Hepatocyte (in vitro differentiated cells): ENCODE data around the gene AKR7A3. TPM values are rescaled to one million over a fixed set of nuclear protein-coding genes. Genes with fewer than 3 reads are reported as not detected.

Experiments
- DNase-seq: peaks from one replicate; pipeline ENCODE4 v3.0.0-alpha.2; 2016; ENCODE audit warnings: low spot score
- H2AFZ ChIP-seq: fragments of 200-600 bp; sonication (generic); 2 replicates; pipeline ENCODE4 v1.6.0; 2016; ENCODE audit warnings: antibody characterized with exemption, mild to moderate bottlenecking
- H3K27ac ChIP-seq: fragments of 200-600 bp; sonication (generic); 2 replicates; pipeline ENCODE4 v1.5.1; 2016; ENCODE audit warnings: mild to moderate bottlenecking
- H3K27me3 ChIP-seq: fragments of 200-600 bp; sonication (generic); 2 replicates; pipeline ENCODE4 v1.6.1; 2016
- H3K36me3 ChIP-seq: fragments of 200-600 bp; sonication (generic); replicated peaks from 2 replicates; pipeline ENCODE4 v1.5.1; 2016; ENCODE audit warnings: low read depth; ENCODE audit not compliant: insufficient read depth
- H3K4me1 ChIP-seq: fragments of 200-600 bp; sonication (generic); 2 replicates; pipeline ENCODE4 v1.5.1; 2016; ENCODE audit warnings: mild to moderate bottlenecking, moderate library complexity; ENCODE audit not compliant: insufficient read depth
- H3K4me2 ChIP-seq: fragments of 200-600 bp; sonication (generic); 2 replicates; pipeline ENCODE4 v1.6.0; 2016
- H3K4me3 ChIP-seq: fragments of 200-600 bp; sonication (generic); 2 replicates; pipeline ENCODE4 v1.5.1; 2016; ENCODE audit warnings: mild to moderate bottlenecking
- H3K79me2 ChIP-seq: fragments of 200-600 bp; sonication (generic); 2 replicates; pipeline ENCODE4 v1.6.0; 2017; ENCODE audit warnings: mild to moderate bottlenecking
- H3K9me2 ChIP-seq: fragments of 200-600 bp; sonication (generic); replicated peaks from 2 replicates; pipeline ENCODE4 v1.6.0; 2017; ENCODE audit warnings: mild to moderate bottlenecking; ENCODE audit not compliant: insufficient read depth
- H3K9me3 ChIP-seq: fragments of 200-600 bp; sonication (generic); 2 replicates; pipeline ENCODE4 v1.5.1; 2016; ENCODE audit warnings: low read depth, mild to moderate bottlenecking
- H4K20me1 ChIP-seq: fragments of 200-600 bp; sonication (generic); 2 replicates; pipeline ENCODE4 v1.6.0; 2016; ENCODE audit warnings: mild to moderate bottlenecking; ENCODE audit not compliant: insufficient read depth, poor library complexity, severe bottlenecking
- EZH2 ChIP-seq: fragments of 200-600 bp; sonication (generic); IDR thresholded peaks from 2 replicates; pipeline ENCODE4 v1.6.1; 2016; ENCODE audit warnings: antibody characterized with exemption, mild to moderate bottlenecking, borderline replicate concordance
- EZH2phosphoT487 ChIP-seq: fragments of 200-600 bp; sonication (generic); IDR thresholded peaks from one replicate; pipeline ENCODE4 v1.6.1; 2018; ENCODE audit warnings: antibody characterized with exemption, mild to moderate bottlenecking, low read depth, moderate library complexity; ENCODE audit not compliant: unreplicated experiment, severe bottlenecking
- WGBS: methylation state at CpG from one replicate; pipeline ENCODE4 v1.1.6; 2016; ENCODE audit warnings: low lambda C conversion rate; ENCODE audit errors: missing lambda C conversion rate; 5-methylcytosine and 5-hydroxymethylcytosine counted together
- polyA plus RNA-seq: library from polyadenylated mRNA; unstranded; fragments of >200 nt; fragmentation: Nextera tagmentation; extraction: Ambion mirVana; gene quantifications from 2 replicates; pipeline ENCODE4 v1.2.1, GENCODE V29; 2016
- total RNA-seq: library from RNA; depleted of rRNA; stranded (reverse); fragments of >200 nt; gene quantifications from 2 replicates; pipeline ENCODE4 v1.2.3, GENCODE V29; 2014
- TF ChIP-seq, protein P1 (sequence below): fragments of 200-600 bp; sonication (generic); IDR thresholded peaks from 2 replicates; pipeline ENCODE4 v1.5.1; 2016; ENCODE audit warnings: antibody characterized with exemption, mild to moderate bottlenecking; ENCODE audit not compliant: poor library complexity

Gene AKR7A3
- total and polyA plus RNA-seq, 2 experiments from 2014 or later, result 1.5 to 2.3 TPM

- no peaks in the 10 kb centered on the region for H3K4me1 ChIP-seq
- no peaks in the 10 kb centered on the region for H3K27me3 ChIP-seq
- no peaks in the 10 kb centered on the region for H4K20me1 ChIP-seq
- H3K9me2 ChIP-seq, result no peaks in the 10 kb centered on the region
- H3K4me3 ChIP-seq, result no peak overlapping the region
- H3K4me2 ChIP-seq, result no peak overlapping the region
- H2AFZ ChIP-seq, result no peak overlapping the region
- DNase-seq, result no peak
- no peaks in the 10 kb centered on the region for H3K9me3 ChIP-seq
- H3K36me3 ChIP-seq, result no peaks in the 10 kb centered on the region
- H3K79me2 ChIP-seq, result no peaks in the 10 kb centered on the region
- WGBS, result 93% methylated on average over 31 of the region's 32 CpGs
- TF ChIP-seq EZH2phosphoT487, result no peak
- TF ChIP-seq EZH2, result no peak
- TF ChIP-seq, protein P1, sequence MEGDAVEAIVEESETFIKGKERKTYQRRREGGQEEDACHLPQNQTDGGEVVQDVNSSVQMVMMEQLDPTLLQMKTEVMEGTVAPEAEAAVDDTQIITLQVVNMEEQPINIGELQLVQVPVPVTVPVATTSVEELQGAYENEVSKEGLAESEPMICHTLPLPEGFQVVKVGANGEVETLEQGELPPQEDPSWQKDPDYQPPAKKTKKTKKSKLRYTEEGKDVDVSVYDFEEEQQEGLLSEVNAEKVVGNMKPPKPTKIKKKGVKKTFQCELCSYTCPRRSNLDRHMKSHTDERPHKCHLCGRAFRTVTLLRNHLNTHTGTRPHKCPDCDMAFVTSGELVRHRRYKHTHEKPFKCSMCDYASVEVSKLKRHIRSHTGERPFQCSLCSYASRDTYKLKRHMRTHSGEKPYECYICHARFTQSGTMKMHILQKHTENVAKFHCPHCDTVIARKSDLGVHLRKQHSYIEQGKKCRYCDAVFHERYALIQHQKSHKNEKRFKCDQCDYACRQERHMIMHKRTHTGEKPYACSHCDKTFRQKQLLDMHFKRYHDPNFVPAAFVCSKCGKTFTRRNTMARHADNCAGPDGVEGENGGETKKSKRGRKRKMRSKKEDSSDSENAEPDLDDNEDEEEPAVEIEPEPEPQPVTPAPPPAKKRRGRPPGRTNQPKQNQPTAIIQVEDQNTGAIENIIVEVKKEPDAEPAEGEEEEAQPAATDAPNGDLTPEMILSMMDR, result no peak
- no peak overlapping the region for H3K27ac ChIP-seq
Observed at GRCh38 chr1:19325958-19326747, 37.6 kb upstream of the AKR7A3 start.

GRCh38 chr1:19325368-19325957, 36.9 kb upstream of the AKR7A3 start:
- no peak for TF ChIP-seq EZH2
- no peak for TF ChIP-seq EZH2phosphoT487
- TF ChIP-seq, protein P1, result no peak
- DNase-seq, result no peak
- Histone ChIP-seq H3K79me2 (no peaks in the 10 kb centered on the region), H3K9me3 (no peaks in the 10 kb centered on the region), H3K4me2 (no peak overlapping the region), H3K4me1 (no peaks in the 10 kb centered on the region), H3K9me2 (no peaks in the 10 kb centered on the region), H3K27ac (no peak overlapping the region), H3K4me3 (no peak overlapping the region), H2AFZ (no peak overlapping the region), H4K20me1 (no peaks in the 10 kb centered on the region), H3K36me3 (no peaks in the 10 kb centered on the region), H3K27me3 (no peaks in the 10 kb centered on the region)
- WGBS, result 91% methylated on average over 18 of the region's 19 CpGs

GRCh38 chr1:19324665-19324990, 36.1 kb upstream of the AKR7A3 start:
- H2AFZ ChIP-seq, result no peak overlapping the region
- no peaks in the 10 kb centered on the region for H3K9me2 ChIP-seq
- no peak overlapping the region for H3K27ac ChIP-seq
- no peak overlapping the region for H3K4me3 ChIP-seq
- H3K4me1 ChIP-seq, result no peaks in the 10 kb centered on the region
- no peaks in the 10 kb centered on the region for H3K79me2 ChIP-seq
- WGBS, result 100% methylated on average over 9 of the region's 9 CpGs
- no peaks in the 10 kb centered on the region for H4K20me1 ChIP-seq
- no peaks in the 10 kb centered on the region for H3K36me3 ChIP-seq
- H3K4me2 ChIP-seq, result no peak overlapping the region
- TF ChIP-seq EZH2phosphoT487 (no peak), EZH2 (no peak)
- TF ChIP-seq, protein P1, result no peak
- H3K9me3 ChIP-seq, result no peaks in the 10 kb centered on the region
- DNase-seq, result no peak
- H3K27me3 ChIP-seq, result no peaks in the 10 kb centered on the region
